WI38 (cell line): ENCODE results near the gene SPRYD4.

Experiments used
- H3K4me3 ChIP-seq: 2 replicates; pipeline ENCODE4 v1.5.1; 2011; ENCODE audit warnings: low read depth, mild to moderate bottlenecking, control low read depth, low read length
- CTCF ChIP-seq: IDR thresholded peaks from 2 replicates; pipeline ENCODE4 v1.5.1; 2012; ENCODE audit warnings: low read depth, mild to moderate bottlenecking, control low read depth, low read length

SPRYD4 gene

GRCh38 chr12:56457817-56458216, 10.6 kb upstream of the SPRYD4 start:
- no peak for TF ChIP-seq CTCF
- no peak overlapping the region for H3K4me3 ChIP-seq

GRCh38 chr12:56461235-56462159, 6.9 kb upstream of the SPRYD4 start:
- TF ChIP-seq CTCF, result no peak
- H3K4me3 ChIP-seq, result no peak overlapping the region

- no peak overlapping the region for H3K4me3 ChIP-seq
- no peak for TF ChIP-seq CTCF
These were observed 5.8 kb upstream of the SPRYD4 start for GRCh38 chr12:56462565-56462964.

- H3K4me3 ChIP-seq, result peak overlapping the region; percentile 100
- TF ChIP-seq CTCF, result no peak
These were observed 891 bp downstream of the SPRYD4 start for GRCh38 chr12:56469007-56469930.

- TF ChIP-seq CTCF, result no peak
These were observed 6.0 kb downstream of the SPRYD4 start for GRCh38 chr12:56474389-56474788.

GRCh38 chr12:56476143-56476542, 7.8 kb downstream of the SPRYD4 start:
- H3K4me3 ChIP-seq, result no peak overlapping the region
- no peak for TF ChIP-seq CTCF

More at GRCh38 chr12:56474389-56474788, 6.0 kb downstream of the SPRYD4 start:
- no peak overlapping the region for H3K4me3 ChIP-seq
